NCI-H345 treated with DMSO at 0.1 percent for 48 hours (cell line): Measurements from ENCODE around the gene SNX1.
"Not testable (repeated sequence)": the region's sequence is repeated elsewhere in the genome, so short reads cannot be mapped to it uniquely, and the experiment has no call there.

ENCODE experiments used
- DNase-seq: peaks from one replicate; lab custom pipeline; 2025; ENCODE audit not compliant: unreplicated experiment; lab: John Stamatoyannopoulos, UW

Gene SNX1

GRCh38 chr15:64112904-64113303, 17.1 kb downstream of the SNX1 start:
- DNase-seq: no peak

DNA sequence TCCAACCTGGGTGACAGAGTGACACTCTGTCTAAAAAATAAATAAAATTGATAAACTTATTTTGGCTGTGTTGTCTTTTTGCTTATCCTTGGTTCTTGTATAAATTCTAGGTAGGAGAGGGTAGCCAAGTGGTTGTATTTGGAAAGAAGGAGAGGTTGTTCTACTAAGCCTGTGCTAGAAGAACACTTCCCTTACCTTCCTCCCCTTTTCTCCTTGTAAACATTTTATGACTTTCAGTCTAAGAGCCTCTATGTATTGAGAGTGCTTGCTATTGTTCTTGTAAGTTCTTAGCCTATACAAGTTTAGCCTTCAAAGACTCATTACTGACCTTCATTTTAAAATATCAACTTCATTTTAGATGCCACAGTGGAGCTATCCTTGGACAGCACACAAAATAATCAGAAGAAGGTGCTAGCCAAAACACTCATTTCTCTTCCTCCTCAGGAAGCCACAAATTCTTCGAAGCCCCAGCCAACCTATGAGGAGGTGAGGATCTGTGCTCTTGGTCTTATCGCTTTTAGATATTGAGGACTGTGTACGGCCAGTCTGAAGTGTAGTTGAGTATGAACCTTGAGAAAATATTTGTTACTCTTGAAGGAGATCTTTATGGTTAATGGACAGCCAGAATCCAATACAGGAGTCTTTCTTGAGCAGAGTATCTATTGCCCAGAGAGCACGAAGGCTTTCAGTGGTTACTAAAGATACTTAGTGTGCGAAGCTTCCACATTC, 22.1 kb downstream of the SNX1 start:
- no peak for DNase-seq

GRCh38 chr15:64120322-64120721, 24.5 kb downstream of the SNX1 start:
- not testable (repeated sequence) for DNase-seq

- no peak for DNase-seq
Measured at GRCh38 chr15:64121614-64122013, 25.8 kb downstream of the SNX1 start.

GRCh38 chr15:64122444-64122843, 26.7 kb downstream of the SNX1 start:
- no peak for DNase-seq

DNA sequence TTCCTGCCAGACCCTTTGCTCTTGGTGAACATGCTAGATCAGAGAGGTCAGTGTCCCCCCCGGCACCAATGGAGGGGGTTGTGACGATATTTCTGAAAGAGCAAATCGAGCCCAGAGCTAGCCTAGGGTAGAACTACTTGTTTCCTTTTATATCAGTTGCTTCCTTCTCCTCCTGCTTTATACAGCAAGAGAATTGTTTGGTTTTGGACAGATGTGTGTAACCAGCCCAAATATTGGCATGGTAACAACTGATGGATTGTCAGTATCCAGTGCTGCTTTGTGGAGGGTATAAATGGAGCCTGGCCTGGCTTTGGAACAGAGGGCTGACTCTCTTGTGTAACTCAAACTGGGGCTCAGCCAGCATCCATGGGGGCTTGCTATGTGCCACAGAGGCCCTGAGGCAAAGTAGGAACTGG, 27.2 kb downstream of the SNX1 start:
- no peak for DNase-seq

DNA sequence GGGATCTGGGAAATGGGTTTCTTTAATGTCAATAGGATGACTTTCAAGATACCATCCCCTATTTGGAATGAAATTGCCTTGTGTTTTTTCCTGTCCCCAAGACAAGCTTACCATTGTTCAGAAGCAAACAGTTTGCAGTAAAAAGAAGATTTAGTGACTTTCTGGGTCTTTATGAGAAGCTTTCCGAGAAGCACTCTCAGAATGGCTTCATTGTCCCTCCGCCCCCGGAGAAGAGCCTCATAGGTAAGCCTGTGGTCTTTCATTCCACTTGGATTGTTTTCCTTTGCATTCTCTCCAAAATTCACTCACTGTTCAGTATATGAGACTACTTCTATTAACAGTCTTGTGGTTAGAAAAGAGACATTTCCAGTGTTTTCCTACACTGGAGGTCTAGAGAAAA, 30.2 kb downstream of the SNX1 start:
- no peak for DNase-seq

GRCh38 chr15:64127521-64128270, 31.9 kb downstream of the SNX1 start:
- DNase-seq: no peak

DNA sequence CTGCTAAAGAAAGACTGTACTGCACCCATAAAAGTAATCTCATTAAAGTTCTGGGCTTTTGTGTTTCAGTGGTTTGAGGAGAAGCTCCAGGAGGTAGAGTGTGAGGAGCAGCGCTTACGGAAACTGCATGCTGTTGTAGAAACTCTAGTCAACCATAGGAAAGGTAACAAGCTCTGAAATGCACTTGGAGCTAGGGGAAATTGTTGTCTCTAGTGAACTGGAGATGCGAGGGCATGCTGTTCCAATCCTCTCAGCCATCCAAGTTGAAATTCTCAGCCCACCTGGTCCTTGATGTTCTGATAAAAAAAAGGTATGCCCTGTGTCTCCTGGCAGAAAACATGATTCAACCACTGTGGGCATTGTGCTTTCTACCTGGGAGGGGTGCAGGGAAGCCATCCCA, 34.4 kb downstream of the SNX1 start:
- DNase-seq: no peak

DNA sequence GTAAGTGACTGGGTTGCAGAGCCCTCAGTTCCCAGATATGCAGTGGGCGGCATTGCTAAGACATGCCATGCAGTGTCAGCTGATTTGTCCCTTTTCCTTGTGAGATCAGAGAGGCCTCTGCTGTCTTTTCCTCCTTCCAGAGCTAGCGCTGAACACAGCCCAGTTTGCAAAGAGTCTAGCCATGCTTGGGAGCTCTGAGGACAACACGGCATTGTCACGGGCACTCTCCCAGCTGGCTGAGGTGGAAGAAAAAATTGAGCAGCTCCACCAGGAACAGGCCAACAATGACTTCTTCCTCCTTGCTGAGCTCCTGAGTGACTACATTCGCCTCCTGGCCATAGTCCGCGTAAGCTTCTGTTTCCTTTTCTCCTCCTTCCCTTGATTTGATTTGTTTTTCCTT, 35.8 kb downstream of the SNX1 start:
- no peak for DNase-seq

DNA sequence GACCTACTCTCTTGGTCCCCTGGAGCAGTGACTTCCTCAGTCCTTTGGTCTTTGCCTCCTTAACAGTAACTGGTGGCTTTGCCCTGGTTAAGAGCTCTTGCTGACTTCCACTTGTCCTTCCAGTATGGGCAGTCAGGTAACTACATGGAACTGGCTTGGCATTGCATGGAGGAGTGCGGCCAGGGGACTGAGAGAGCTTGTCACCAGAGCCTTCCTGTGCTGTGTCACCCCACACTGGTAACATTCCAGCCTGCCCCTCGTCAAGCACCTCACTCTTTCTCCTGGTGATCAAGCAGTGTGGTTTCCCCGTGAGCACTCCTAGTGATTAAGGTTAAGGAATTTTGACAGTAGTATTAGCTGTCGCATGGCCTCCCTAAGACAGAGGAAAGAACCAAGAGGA, 36.4 kb downstream of the SNX1 start:
- DNase-seq: no peak

GRCh38 chr15:64133623-64134344, 38.0 kb downstream of the SNX1 start:
- no peak for DNase-seq

GRCh38 chr15:64134345-64134829, 38.6 kb downstream of the SNX1 start:
- no peak for DNase-seq

GRCh38 chr15:64136347-64136746, 40.6 kb downstream of the SNX1 start:
- no peak for DNase-seq

DNA sequence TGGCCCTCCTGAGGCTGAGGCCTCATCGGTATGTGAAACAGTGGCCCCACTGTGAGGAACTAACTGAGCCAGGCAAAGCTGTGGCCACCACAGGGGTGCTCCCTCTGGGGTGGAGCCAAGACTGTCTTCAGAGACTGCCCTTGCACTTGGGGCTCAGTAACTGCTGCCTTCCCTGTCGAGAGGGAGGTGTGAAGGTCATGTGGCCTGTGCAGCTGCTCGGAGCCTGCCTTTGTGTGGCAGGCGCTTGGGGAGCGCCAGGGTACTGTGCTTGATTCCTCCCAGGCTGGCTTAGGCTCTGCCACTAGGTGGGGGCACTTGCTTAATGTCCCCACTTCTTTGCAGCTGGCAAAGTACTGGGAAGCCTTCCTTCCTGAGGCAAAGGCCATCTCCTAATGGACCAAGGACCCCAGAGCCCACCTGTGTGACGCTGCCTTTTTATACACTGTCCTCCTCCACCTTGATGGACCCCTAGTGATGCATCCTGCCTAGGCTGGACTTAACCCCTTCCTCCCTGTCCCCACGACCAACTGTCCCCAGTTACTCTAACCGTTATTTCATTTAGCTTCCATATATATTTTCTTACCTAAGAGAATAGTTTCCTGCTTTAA, 41.5 kb downstream of the SNX1 start:
- DNase-seq: no peak

GRCh38 chr15:64138331-64138941, 42.7 kb downstream of the SNX1 start:
- no peak for DNase-seq

GRCh38 chr15:64141798-64142512, 46.2 kb downstream of the SNX1 start:
- no peak for DNase-seq

DNA sequence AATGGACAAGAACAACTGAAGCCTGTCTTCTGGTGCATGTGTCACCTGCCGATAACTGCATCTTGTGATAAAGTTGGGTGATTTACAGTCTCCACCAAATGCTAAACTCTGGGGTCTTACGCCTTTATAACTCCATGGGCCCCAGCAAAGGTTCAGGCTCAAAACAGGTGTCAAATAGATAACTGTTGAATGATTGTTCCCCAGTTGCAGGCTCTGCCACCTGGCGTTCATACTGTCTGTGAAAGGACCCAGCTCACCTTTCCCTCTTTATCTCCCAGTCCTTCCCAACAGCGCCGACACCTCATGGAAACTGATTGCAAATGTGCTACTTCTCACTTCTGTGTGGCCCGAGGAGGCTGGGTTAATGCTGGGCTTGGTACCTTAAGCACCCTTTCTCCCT, 47.5 kb downstream of the SNX1 start:
- DNase-seq: no peak

DNA sequence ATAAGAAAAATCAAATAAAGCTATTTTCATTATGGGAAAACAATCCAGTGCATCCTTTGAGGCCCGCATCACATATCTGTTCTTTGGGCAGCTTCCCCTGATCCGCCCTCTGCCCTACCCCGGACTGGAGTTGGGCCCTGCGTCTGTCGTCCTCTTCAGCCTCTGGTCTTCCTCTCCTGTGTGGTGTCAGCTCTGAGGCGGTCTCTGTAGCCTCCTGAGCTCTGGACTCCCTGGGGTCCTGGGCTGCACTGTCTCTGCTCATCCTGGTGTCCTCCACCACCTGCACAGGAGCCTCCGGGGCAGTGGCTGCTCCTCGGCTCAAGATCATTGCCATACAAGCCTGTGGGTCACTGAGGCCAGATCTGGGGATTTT, 48.4 kb downstream of the SNX1 start:
- no peak for DNase-seq

GRCh38 chr15:64144565-64145281, 48.9 kb downstream of the SNX1 start:
- no peak for DNase-seq
